HG03159 (cell line): ENCODE results near the gene ALG6.
"Not testable (repeated sequence)": the region's sequence is repeated elsewhere in the genome, so short reads cannot be mapped to it uniquely, and the experiment has no call there.

ENCODE experiments used
- ATAC-seq: cut with Tn5 transposase; IDR thresholded peaks from one replicate; pipeline ENCODE4 v1.9.1; 2021; ENCODE audit warnings: mild to moderate bottlenecking, moderate library complexity; ENCODE audit not compliant: unreplicated experiment

Gene ALG6

GRCh38 chr1:63328122-63328521 is 39.3 kb upstream of the ALG6 start:
- no peak for ATAC-seq

- ATAC-seq: no peak
These were observed 38.6 kb upstream of the ALG6 start for GRCh38 chr1:63328781-63329180.

GRCh38 chr1:63329621-63330330 is 37.7 kb upstream of the ALG6 start:
- no peak for ATAC-seq

- no peak for ATAC-seq
These were observed 37.0 kb upstream of the ALG6 start for GRCh38 chr1:63330331-63330916.

- no peak for ATAC-seq
These were observed 25.0 kb upstream of the ALG6 start for GRCh38 chr1:63342402-63342801.

GRCh38 chr1:63343922-63344321 is 23.5 kb upstream of the ALG6 start:
- no peak for ATAC-seq

- no peak for ATAC-seq
These were observed 17.1 kb upstream of the ALG6 start for GRCh38 chr1:63350320-63350719.

- no peak for ATAC-seq
These were observed 14.7 kb upstream of the ALG6 start for GRCh38 chr1:63352736-63353135.

GRCh38 chr1:63356234-63356633 is 11.2 kb upstream of the ALG6 start:
- not testable (repeated sequence) for ATAC-seq

- no peak for ATAC-seq
These were observed 7.9 kb upstream of the ALG6 start for GRCh38 chr1:63359561-63359960.

GRCh38 chr1:63362073-63362472 is 5.4 kb upstream of the ALG6 start:
- no peak for ATAC-seq

GRCh38 chr1:63362578-63362977 is 4.8 kb upstream of the ALG6 start:
- no peak for ATAC-seq

- ATAC-seq: no peak
These were observed 4.4 kb upstream of the ALG6 start for GRCh38 chr1:63363014-63363413.

- ATAC-seq: no peak
These were observed 566 bp upstream of the ALG6 start for GRCh38 chr1:63366908-63367214.

- peak; percentile 3 for ATAC-seq
These were observed 704 bp downstream of the ALG6 start for GRCh38 chr1:63368131-63368530.

- ATAC-seq: no peak
These were observed 12.2 kb downstream of the ALG6 start for GRCh38 chr1:63379583-63379982.

- ATAC-seq: no peak
These were observed 14.3 kb downstream of the ALG6 start for GRCh38 chr1:63381741-63382140.

GRCh38 chr1:63401945-63402344 is 34.5 kb downstream of the ALG6 start:
- no peak for ATAC-seq

GRCh38 chr1:63403386-63403785 is 36.0 kb downstream of the ALG6 start:
- ATAC-seq: no peak

- no peak for ATAC-seq
These were observed 37.6 kb downstream of the ALG6 start for GRCh38 chr1:63405021-63405420.

GRCh38 chr1:63405987-63406386 is 38.6 kb downstream of the ALG6 start:
- ATAC-seq: no peak

GRCh38 chr1:63407002-63407401 is 39.6 kb downstream of the ALG6 start:
- no peak for ATAC-seq

GRCh38 chr1:63408331-63408730 is 40.9 kb downstream of the ALG6 start:
- no peak for ATAC-seq
